ENCODE data around the gene EPAS1. TPM values are rescaled to one million over a fixed set of nuclear protein-coding genes. Genes with fewer than 3 reads are reported as not detected.

EPAS1 gene
- 10 to 100 TPM; 24.7 to 47.4 TPM for polyA plus RNA-seq

GRCh38 chr2:46296840-46297545 is at the start of gene EPAS1:
TSS of gene EPAS1 (plus strand) at chr2:46297407. CDS start at chr2:46297912, 505 bp downstream.
- H3K4me1 ChIP-seq (ENCODE audit: control insufficient read depth in 2 of 2, insufficient read depth in 2 of 2, low read length in 1 of 2): no peaks in the 10 kb centered on the region
- WGBS, 2 donors: 0 to 1% methylated on average over 89 to 94 of the region's 94 CpGs
- H3K9me3 ChIP-seq (ENCODE audit: control insufficient read depth in 2 of 2, insufficient read depth in 1 of 2, low read depth in 1 of 2, low read length in 1 of 2): no peaks in the 10 kb centered on the region
- peak within 1 kb of the TSS; percentile 73 to 78 for H3K4me3 ChIP-seq (ENCODE audit: low read depth in 1 of 2, low read length in 2 of 2)
- H3K27ac ChIP-seq (ENCODE audit: low read depth in 2 of 2, low read length in 1 of 2): peak within 1 kb of the TSS; percentile 96
- no peaks in the 10 kb centered on the region for H3K36me3 ChIP-seq (ENCODE audit: control insufficient read depth in 2 of 2, insufficient read depth in 2 of 2, low read length in 1 of 2)
- no peaks in the 10 kb centered on the region for H3K27me3 ChIP-seq (ENCODE audit: control insufficient read depth in 1 of 2, insufficient read depth in 2 of 2, low read length in 2 of 2)

- Histone ChIP-seq H3K4me1 (ENCODE audit: control insufficient read depth in 2 of 2, insufficient read depth in 2 of 2, low read length in 1 of 2) (no peaks in the 10 kb centered on the region), H3K36me3 (ENCODE audit: control insufficient read depth in 2 of 2, insufficient read depth in 2 of 2, low read length in 1 of 2) (no peaks in the 10 kb centered on the region), H3K4me3 (ENCODE audit: low read depth in 1 of 2, low read length in 2 of 2) (no peak overlapping the region), H3K27ac (ENCODE audit: low read depth in 2 of 2, low read length in 1 of 2) (no peak overlapping the region), H3K9me3 (ENCODE audit: control insufficient read depth in 2 of 2, insufficient read depth in 1 of 2, low read depth in 1 of 2, low read length in 1 of 2) (no peaks in the 10 kb centered on the region), H3K27me3 (ENCODE audit: control insufficient read depth in 1 of 2, insufficient read depth in 2 of 2, low read length in 2 of 2) (no peaks in the 10 kb centered on the region)
These were observed 49.0 kb upstream of the EPAS1 start for GRCh38 chr2:46248171-46248570.

GRCh38 chr2:46249654-46250053 is 47.6 kb upstream of the EPAS1 start:
- H3K27me3 ChIP-seq (ENCODE audit: control insufficient read depth in 1 of 2, insufficient read depth in 2 of 2, low read length in 2 of 2): no peaks in the 10 kb centered on the region
- H3K27ac ChIP-seq (ENCODE audit: low read depth in 2 of 2, low read length in 1 of 2): no peak overlapping the region
- no peaks in the 10 kb centered on the region for H3K36me3 ChIP-seq (ENCODE audit: control insufficient read depth in 2 of 2, insufficient read depth in 2 of 2, low read length in 1 of 2)
- no peaks in the 10 kb centered on the region for H3K9me3 ChIP-seq (ENCODE audit: control insufficient read depth in 2 of 2, insufficient read depth in 1 of 2, low read depth in 1 of 2, low read length in 1 of 2)
- no peaks in the 10 kb centered on the region for H3K4me1 ChIP-seq (ENCODE audit: control insufficient read depth in 2 of 2, insufficient read depth in 2 of 2, low read length in 1 of 2)
- H3K4me3 ChIP-seq (ENCODE audit: low read depth in 1 of 2, low read length in 2 of 2): no peak overlapping the region

- Histone ChIP-seq H3K4me3 (ENCODE audit: low read depth in 1 of 2, low read length in 2 of 2) (no peak overlapping the region), H3K27ac (ENCODE audit: low read depth in 2 of 2, low read length in 1 of 2) (no peak overlapping the region), H3K9me3 (ENCODE audit: control insufficient read depth in 2 of 2, insufficient read depth in 1 of 2, low read depth in 1 of 2, low read length in 1 of 2) (no peaks in the 10 kb centered on the region), H3K4me1 (ENCODE audit: control insufficient read depth in 2 of 2, insufficient read depth in 2 of 2, low read length in 1 of 2) (no peaks in the 10 kb centered on the region), H3K27me3 (ENCODE audit: control insufficient read depth in 1 of 2, insufficient read depth in 2 of 2, low read length in 2 of 2) (no peaks in the 10 kb centered on the region), H3K36me3 (ENCODE audit: control insufficient read depth in 2 of 2, insufficient read depth in 2 of 2, low read length in 1 of 2) (no peaks in the 10 kb centered on the region)
- 31 to 54% methylated on average over 5 of the region's 5 CpGs for WGBS, 2 donors
These were observed 44.1 kb upstream of the EPAS1 start for GRCh38 chr2:46252891-46253659.

- no peaks in the 10 kb centered on the region for H3K36me3 ChIP-seq (ENCODE audit: control insufficient read depth in 2 of 2, insufficient read depth in 2 of 2, low read length in 1 of 2)
- no peak overlapping the region for H3K27ac ChIP-seq (ENCODE audit: low read depth in 2 of 2, low read length in 1 of 2)
- no peaks in the 10 kb centered on the region for H3K4me1 ChIP-seq (ENCODE audit: control insufficient read depth in 2 of 2, insufficient read depth in 2 of 2, low read length in 1 of 2)
- no peak overlapping the region for H3K4me3 ChIP-seq (ENCODE audit: low read depth in 1 of 2, low read length in 2 of 2)
- 71 to 72% methylated on average over 4 of the region's 4 CpGs for WGBS, 2 donors
- H3K27me3 ChIP-seq (ENCODE audit: control insufficient read depth in 1 of 2, insufficient read depth in 2 of 2, low read length in 2 of 2): no peaks in the 10 kb centered on the region
- H3K9me3 ChIP-seq (ENCODE audit: control insufficient read depth in 2 of 2, insufficient read depth in 1 of 2, low read depth in 1 of 2, low read length in 1 of 2): no peaks in the 10 kb centered on the region
These were observed 42.7 kb upstream of the EPAS1 start for GRCh38 chr2:46254474-46254873.

GRCh38 chr2:46256563-46257142 is 40.6 kb upstream of the EPAS1 start:
- Histone ChIP-seq H3K27me3 (ENCODE audit: control insufficient read depth in 1 of 2, insufficient read depth in 2 of 2, low read length in 2 of 2) (no peaks in the 10 kb centered on the region), H3K9me3 (ENCODE audit: control insufficient read depth in 2 of 2, insufficient read depth in 1 of 2, low read depth in 1 of 2, low read length in 1 of 2) (no peaks in the 10 kb centered on the region), H3K27ac (ENCODE audit: low read depth in 2 of 2, low read length in 1 of 2) (no peak overlapping the region), H3K36me3 (ENCODE audit: control insufficient read depth in 2 of 2, insufficient read depth in 2 of 2, low read length in 1 of 2) (no peaks in the 10 kb centered on the region), H3K4me3 (ENCODE audit: low read depth in 1 of 2, low read length in 2 of 2) (no peak overlapping the region), H3K4me1 (ENCODE audit: control insufficient read depth in 2 of 2, insufficient read depth in 2 of 2, low read length in 1 of 2) (no peaks in the 10 kb centered on the region)
- WGBS, 2 donors: 72 to 78% methylated on average over 5 of the region's 5 CpGs

- H3K9me3 ChIP-seq (ENCODE audit: control insufficient read depth in 2 of 2, insufficient read depth in 1 of 2, low read depth in 1 of 2, low read length in 1 of 2): no peaks in the 10 kb centered on the region
- H3K27ac ChIP-seq (ENCODE audit: low read depth in 2 of 2, low read length in 1 of 2): no peak overlapping the region
- H3K27me3 ChIP-seq (ENCODE audit: control insufficient read depth in 1 of 2, insufficient read depth in 2 of 2, low read length in 2 of 2): no peaks in the 10 kb centered on the region
- H3K4me1 ChIP-seq (ENCODE audit: control insufficient read depth in 2 of 2, insufficient read depth in 2 of 2, low read length in 1 of 2): no peaks in the 10 kb centered on the region
- H3K4me3 ChIP-seq (ENCODE audit: low read depth in 1 of 2, low read length in 2 of 2): no peak overlapping the region
- H3K36me3 ChIP-seq (ENCODE audit: control insufficient read depth in 2 of 2, insufficient read depth in 2 of 2, low read length in 1 of 2): no peaks in the 10 kb centered on the region
- 43 to 64% methylated on average over 4 of the region's 4 CpGs for WGBS, 2 donors
These were observed 39.7 kb upstream of the EPAS1 start for GRCh38 chr2:46257476-46257875.

GRCh38 chr2:46257980-46258379 is 39.2 kb upstream of the EPAS1 start:
- no peak overlapping the region for H3K4me3 ChIP-seq (ENCODE audit: low read depth in 1 of 2, low read length in 2 of 2)
- H3K9me3 ChIP-seq (ENCODE audit: control insufficient read depth in 2 of 2, insufficient read depth in 1 of 2, low read depth in 1 of 2, low read length in 1 of 2): no peaks in the 10 kb centered on the region
- H3K36me3 ChIP-seq (ENCODE audit: control insufficient read depth in 2 of 2, insufficient read depth in 2 of 2, low read length in 1 of 2): no peaks in the 10 kb centered on the region
- no peaks in the 10 kb centered on the region for H3K27me3 ChIP-seq (ENCODE audit: control insufficient read depth in 1 of 2, insufficient read depth in 2 of 2, low read length in 2 of 2)
- 69 to 71% methylated on average over 5 of the region's 5 CpGs for WGBS, 2 donors
- H3K27ac ChIP-seq (ENCODE audit: low read depth in 2 of 2, low read length in 1 of 2): no peak overlapping the region
- H3K4me1 ChIP-seq (ENCODE audit: control insufficient read depth in 2 of 2, insufficient read depth in 2 of 2, low read length in 1 of 2): no peaks in the 10 kb centered on the region

- Histone ChIP-seq H3K27ac (ENCODE audit: low read depth in 2 of 2, low read length in 1 of 2) (no peak overlapping the region), H3K27me3 (ENCODE audit: control insufficient read depth in 1 of 2, insufficient read depth in 2 of 2, low read length in 2 of 2) (no peaks in the 10 kb centered on the region), H3K36me3 (ENCODE audit: control insufficient read depth in 2 of 2, insufficient read depth in 2 of 2, low read length in 1 of 2) (no peaks in the 10 kb centered on the region), H3K4me3 (ENCODE audit: low read depth in 1 of 2, low read length in 2 of 2) (no peak overlapping the region), H3K4me1 (ENCODE audit: control insufficient read depth in 2 of 2, insufficient read depth in 2 of 2, low read length in 1 of 2) (no peaks in the 10 kb centered on the region), H3K9me3 (ENCODE audit: control insufficient read depth in 2 of 2, insufficient read depth in 1 of 2, low read depth in 1 of 2, low read length in 1 of 2) (no peaks in the 10 kb centered on the region)
- WGBS, 2 donors: 80 to 81% methylated on average over 5 of the region's 5 CpGs
These were observed 38.0 kb upstream of the EPAS1 start for GRCh38 chr2:46258937-46259776.

Measured in esophagus (tissue), 2 donors.